C1 segment of cervical spinal cord (tissue), 14 donors: ENCODE data around the gene GRID2IP.

ENCODE experiments used
- DNase-seq, 14 donors: peaks; one replicate each; lab custom pipeline; 2025; lab: John Stamatoyannopoulos, UW

The GRID2IP gene

DNA sequence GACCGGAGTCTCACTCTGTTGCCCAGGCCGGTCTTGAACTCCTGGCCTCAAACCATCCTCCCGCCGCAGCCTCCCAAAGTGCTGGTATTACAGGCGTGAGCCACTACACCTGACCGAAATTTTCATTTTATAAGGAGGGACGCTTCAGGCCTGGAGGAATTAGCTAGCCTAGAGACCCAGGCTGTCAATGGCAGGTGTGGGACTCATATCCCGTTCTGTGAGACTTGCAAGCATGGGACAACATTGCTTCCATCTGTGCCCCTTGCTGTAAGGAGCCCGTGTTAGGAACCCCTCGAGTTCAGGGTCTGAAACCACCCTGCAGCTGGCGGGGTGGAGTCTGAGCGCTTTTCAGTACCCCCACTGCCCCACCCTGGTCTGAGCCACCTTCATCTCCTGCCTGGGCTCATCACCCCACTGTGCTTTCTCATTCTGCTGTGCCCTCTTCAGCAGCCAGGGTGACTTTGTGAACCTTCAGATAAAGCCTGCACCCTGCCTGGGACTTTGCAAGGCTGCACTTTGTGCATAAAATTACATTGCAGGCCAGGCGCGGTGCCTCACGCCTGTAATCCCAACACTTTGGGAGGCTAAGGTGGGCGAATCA, 102.2 kb downstream of the GRID2IP start:
- DNase-seq = no peak

DNA sequence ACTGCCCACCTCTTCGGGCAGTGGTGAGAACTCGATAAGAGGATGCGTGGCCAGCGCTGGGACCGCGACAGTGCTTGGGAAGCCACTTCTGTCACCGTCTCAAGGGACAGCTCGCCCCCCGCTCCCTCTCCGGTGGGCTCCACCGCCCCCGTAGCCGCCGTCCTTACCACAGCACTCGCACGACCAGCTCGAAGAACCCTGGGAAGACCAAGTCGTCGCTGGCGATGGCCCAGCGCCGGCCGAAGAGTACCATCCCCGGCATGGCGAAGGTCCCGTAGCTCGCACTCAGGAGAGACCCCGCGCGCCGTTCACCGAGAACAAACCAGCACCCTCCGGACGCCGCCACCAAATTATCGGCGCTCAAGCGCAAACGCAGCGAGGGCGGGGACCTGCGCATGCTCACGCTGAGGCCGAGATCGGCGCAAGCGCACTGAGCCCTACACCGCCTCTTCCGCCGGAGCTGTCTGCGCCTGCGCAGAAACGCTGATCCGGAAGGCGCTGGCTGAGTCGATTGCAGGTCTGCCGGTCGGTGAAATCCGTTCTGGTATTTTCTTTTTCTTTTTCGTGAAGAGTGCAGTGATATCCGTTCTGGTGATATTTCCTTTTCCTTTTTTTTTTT, 103.6 kb downstream of the GRID2IP start, which contains the start of gene DAGLB:
TSS of gene DAGLB (minus strand) at position 374 of the 619 bp plus-strand sequence. CDS start at position 262, 112 bp downstream.
- DNase-seq = peak; percentile 39 to 94 (median 84)
